CD4-positive, alpha-beta T cell treated with Interleukin-4 for 4 hours (primary cell): ENCODE results near the gene IRGC.

Experiments used
- DNase-seq: peaks from one replicate; pipeline ENCODE4 v3.0.0-alpha.2; 2020

IRGC gene

GRCh38 chr19:43692385-43692784, 23.5 kb upstream of the IRGC start:
- DNase-seq: no peak

DNA sequence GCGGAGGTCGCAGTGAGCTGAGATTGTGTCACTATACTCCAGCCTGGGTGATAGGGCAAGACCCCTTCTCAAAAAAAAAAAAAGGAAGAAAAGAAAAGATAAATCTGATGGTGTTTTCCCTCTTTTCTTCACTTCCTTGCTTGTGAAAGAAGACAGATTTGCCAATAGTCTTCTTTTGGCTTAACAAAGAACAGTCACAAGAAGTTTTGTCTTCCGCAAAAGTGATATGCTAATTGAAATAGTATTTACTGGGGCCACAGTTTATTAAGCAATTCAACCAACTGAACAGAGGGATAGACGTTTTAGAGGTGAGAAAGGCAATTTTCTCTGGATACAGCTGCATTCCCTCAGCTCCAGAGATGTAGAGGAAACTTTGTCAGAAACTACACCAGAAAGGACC, 23.0 kb upstream of the IRGC start:
- DNase-seq: no peak

DNA sequence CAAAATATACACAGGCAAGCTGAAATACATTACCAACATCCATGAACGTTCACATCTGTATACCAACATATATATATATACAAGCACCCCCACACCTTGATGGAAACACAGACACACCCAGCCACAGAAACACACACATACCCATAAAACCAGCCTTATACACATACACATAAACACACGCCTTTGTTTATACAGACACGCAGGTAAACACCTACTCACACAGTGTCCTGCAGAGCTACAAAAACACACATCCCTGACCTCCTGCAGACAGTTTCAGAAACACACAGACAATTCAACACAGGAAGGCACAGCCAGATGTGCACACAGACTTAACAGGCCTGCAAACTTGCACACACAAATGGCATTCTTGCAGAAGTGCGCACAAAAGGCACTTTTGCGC, 21.3 kb upstream of the IRGC start:
- DNase-seq: no peak

DNA sequence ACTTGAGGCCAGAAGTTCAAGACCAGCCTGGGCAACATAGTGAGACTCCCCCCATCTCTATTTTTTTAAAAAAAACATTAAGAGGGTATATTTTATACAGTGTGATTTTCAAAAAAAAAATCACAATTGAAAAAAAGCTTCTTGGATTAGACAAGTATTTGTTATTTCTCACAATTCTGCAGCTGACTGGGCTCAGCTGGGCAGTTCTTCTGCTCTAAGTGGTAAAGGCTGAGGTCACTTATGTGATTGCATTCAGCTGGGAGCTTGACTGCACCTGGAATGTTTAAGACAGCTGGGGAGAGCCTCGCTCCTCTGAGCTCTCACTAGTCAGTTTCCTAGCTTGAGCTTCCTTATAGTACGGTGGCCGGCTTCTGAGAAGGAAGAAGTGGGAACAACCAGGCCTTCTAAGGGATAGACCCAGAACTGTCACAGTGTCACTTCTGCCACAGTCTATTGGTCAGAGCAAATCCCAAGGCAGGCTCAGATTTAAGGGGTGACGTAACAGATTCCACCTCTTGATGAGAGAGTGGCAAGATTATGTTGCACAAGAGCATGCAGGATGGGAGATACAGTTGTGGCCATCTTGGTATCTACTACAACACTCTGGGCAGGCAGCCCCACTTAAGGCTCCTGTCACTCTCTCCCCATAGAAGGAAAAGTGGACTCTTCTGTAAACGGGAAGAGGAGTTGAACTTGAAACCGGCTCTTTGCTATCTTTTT, 19.7 kb upstream of the IRGC start:
- no peak for DNase-seq

GRCh38 chr19:43697295-43697694, 18.6 kb upstream of the IRGC start:
- no peak for DNase-seq

- no peak for DNase-seq
Measured at GRCh38 chr19:43699506-43700394, 16.1 kb upstream of the IRGC start.

- no peak for DNase-seq
Measured at GRCh38 chr19:43700395-43701000, 15.4 kb upstream of the IRGC start.

DNA sequence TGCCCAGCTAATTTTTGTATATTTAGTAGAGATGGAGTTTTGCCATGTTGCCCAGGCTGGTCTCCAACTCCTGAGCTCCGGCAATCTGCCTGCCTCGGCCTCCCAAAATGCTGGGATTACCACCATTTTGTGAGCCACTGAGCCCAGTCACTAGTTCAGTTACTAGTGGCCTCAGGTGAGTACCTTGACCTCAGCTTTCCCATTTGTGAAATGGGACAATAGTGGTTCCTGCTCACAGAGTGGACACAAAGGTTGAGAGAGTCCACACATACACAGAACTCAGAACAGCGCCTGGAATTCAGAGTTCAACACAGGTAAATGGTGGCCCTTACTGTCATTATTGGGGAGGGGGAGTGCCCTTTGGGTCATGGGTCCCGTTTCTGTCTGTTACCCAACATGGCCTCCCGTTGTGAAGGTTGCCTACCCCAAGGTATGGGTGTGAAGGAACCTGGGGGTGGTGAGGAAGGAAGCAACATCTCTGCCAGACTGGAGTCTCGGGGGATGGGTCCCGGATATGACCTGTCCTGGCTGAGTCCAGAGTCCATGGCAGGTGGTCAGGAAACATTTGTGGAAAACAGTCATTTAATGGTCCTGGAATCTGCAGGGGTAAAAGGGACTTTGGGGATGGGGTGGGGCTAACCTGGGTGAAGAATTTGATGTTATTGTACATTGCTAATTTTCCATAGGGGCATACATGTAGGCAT, 11.7 kb upstream of the IRGC start:
- DNase-seq: no peak

DNA sequence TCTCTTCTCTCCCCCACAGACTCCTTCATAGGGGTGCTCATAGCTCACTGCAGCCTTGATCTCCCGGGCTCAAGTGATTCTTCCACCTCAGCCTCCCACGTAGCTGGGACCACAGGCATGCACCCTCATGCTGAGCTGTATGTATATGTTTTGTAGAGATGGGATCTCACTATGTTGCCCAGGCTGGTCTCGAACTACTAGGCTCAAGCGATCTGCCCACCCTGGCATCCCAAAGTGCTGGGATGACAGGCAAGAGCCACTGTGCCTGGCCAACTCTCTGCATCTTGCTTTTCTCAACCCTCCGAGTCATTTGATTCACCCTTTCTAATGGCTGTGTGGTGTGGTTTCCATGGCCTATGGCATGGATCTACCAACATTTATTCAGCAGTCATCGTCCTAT, 10.1 kb upstream of the IRGC start:
- no peak for DNase-seq

DNA sequence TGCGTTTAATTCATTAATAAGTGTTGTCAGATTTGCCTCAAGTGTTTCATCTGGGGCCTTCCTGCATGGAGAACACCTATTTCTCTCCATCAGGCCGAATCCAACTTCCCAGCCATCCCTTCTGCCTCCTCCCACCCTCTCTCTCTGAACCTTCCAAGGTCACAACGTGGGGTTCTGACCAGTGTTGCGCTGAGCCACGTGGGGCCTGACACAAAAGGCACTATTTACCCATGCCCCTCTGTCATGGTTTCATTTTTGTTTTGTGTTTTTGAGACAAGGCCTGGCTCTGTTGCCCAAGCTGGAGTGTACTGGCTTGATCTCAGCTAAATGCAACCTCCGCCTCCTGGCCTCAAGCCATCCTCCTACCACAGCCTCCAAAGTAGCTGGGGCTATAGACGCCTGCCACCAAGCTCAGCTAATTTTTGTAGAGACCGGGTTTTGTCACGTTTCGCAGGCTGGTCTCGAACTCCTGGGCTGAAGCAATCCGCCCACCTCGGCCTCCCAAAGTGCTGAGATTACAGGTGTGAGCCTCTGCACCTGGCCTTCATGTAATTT, 8.6 kb upstream of the IRGC start:
- DNase-seq: no peak

DNA sequence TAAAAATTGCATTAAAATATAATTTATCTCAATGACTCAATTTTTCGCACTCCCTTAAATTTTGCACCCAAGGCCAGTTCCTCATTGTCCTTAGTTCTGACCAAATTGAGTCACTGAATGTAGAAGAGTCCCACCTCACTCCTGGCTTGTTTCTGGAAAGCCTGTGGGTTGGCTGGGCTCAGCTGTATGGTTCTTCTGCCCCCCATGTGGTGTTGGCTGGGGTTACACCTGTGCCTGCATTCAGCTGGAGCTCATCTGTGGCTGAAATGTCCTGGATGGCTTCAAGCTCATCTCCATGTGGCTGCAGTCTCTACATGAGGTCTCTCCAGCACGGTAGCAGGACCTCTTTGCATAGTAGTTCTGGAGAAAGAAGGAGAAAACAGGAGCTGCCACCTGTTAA, 7.2 kb upstream of the IRGC start:
- DNase-seq: no peak

DNA sequence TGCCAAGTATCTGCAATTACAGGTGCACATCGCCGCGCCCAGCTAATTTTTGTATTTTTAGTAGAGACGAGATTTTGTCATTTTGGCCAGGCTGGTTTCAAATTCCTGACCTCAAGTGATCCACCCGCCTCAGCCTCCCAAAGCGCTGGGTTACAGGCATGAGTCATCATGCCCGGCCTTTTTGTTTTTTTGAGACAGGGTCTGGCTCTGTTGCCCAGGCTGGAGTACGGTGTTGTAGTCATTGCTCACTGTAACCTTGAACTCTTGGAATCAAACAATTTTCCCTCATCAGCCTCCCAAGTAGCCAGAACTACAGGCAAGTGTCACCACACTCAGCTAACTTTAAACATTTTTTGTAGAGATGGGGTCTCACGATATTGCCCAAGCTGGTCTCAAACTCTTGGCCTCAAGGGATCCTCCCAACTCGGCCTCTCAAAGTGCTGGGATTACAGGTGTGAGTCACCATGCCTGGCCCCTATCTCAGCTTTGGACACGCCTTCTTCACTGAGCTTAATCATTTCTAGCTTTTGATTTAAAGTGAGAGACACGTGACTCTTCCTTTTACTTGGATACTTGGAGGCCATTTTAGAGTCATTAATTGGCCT, 4.0 kb upstream of the IRGC start:
- DNase-seq: no peak

- no peak for DNase-seq
Measured at GRCh38 chr19:43713208-43713607, 2.7 kb upstream of the IRGC start.

- no peak for DNase-seq
Measured at GRCh38 chr19:43718627-43719377, 2.9 kb downstream of the IRGC start.

- no peak for DNase-seq
Measured at GRCh38 chr19:43719378-43719868, 3.5 kb downstream of the IRGC start.

GRCh38 chr19:43719918-43720317, 4.0 kb downstream of the IRGC start:
- DNase-seq: no peak

GRCh38 chr19:43720936-43721335, 5.1 kb downstream of the IRGC start:
- no peak for DNase-seq

DNA sequence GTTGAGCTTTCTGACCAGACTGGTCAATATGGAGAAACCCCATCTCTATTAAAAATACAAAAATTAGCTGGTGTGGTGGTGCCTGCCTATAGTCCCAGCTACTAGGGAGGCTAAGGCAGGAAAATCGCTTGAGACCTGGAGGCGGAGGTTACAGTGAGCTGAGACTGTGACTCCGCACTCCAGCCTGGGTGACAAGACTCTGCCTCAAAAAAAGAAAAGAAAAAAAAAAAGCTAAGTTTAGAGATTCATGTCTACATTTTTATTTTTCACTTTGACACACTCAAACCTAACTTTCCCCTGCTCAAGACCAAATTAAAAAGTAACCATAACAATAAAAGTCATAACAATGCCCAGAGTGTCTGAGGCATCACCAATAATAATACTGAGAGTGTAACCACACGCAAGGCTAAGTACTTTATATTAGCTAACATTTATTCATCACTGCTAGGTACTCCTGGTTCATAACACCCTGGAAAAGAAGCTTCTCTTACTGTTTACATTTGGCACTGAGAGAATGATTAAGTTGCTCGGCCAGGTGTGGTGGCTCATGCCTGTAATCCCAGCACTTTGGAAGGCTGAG, 5.7 kb downstream of the IRGC start:
- no peak for DNase-seq

DNA sequence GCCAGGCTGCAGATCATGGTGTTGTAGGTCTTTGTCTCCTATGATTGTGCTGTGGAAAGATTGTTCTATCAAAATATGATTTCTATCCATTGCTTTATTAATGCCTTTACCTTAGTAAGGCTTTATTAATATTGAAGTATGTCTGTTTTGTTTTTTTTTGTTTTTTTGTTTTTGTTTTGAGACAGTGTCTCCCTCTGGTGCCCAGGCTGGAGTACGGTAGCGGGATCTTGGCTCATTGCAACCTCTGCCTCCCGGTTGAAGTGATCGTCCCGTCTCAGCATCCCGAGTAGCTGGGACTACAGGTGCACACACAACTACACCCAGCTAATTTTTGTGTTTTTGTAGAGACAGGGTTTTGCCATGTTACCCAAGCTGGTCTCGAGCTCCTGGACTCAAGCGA, 7.7 kb downstream of the IRGC start:
- no peak for DNase-seq

GRCh38 chr19:43724896-43725295, 9.0 kb downstream of the IRGC start:
- no peak for DNase-seq

GRCh38 chr19:43725468-43725867, 9.6 kb downstream of the IRGC start:
- no peak for DNase-seq
